IMR-90 (cell line): ENCODE data around the gene PGK2. TPM values are rescaled to one million over a fixed set of nuclear protein-coding genes. Genes with fewer than 3 reads are reported as not detected.

Experiments
- ATAC-seq: fragments of 200-7000 bp; cut with Tn5 transposase; 2 replicates; pipeline ENCODE4 v1.9.1; 2020; ENCODE audit warnings: low read depth, mild to moderate bottlenecking, moderate library complexity
- BruUV-seq: library from RNA; stranded (reverse); fragments of 400-500 nt; replicated peaks from 2 replicates; lab custom pipeline; 2021; lab: Mats Ljungman, UMichigan
- CTCF ChIA-PET: fragments of 300-600 bp; formaldehyde crosslinking; extraction: SDS; loops from one replicate; lab custom pipeline; 2021; ENCODE audit warnings: antibody characterized with exemption; lab: Yijun Ruan, JAX
- POLR2A ChIA-PET: fragments of 300-600 bp; sonication (Branson Sonifier 250); formaldehyde crosslinking; loops from one replicate; lab custom pipeline; 2022; ENCODE audit warnings: antibody characterized with exemption; ENCODE audit not compliant: unreplicated experiment; lab: Charles Lee
- DNase-seq: peaks from one replicate; pipeline ENCODE4 v3.0.0; 2013
- H2AFZ ChIP-seq: replicated peaks from 2 replicates; pipeline ENCODE3; 2013; ENCODE audit warnings: low read length, mild to moderate bottlenecking; ENCODE audit not compliant: poor library complexity
- H2AK5ac ChIP-seq: 2 replicates; pipeline ENCODE4 v1.6.1; 2013; ENCODE audit warnings: low read depth, low read length, inconsistent platforms
- H2AK9ac ChIP-seq: replicated peaks from 2 replicates; pipeline ENCODE3; 2013; ENCODE audit warnings: mild to moderate bottlenecking, low read depth, low read length, moderate library complexity; ENCODE audit not compliant: poor library complexity
- H2BK120ac ChIP-seq: 2 replicates; pipeline ENCODE4 v1.6.1; 2013; ENCODE audit warnings: low read depth, low read length, inconsistent platforms
- H2BK15ac ChIP-seq: 3 replicates; pipeline ENCODE4 v1.6.1; 2013; ENCODE audit warnings: low read depth, low read length, inconsistent platforms
- H2BK20ac ChIP-seq: 2 replicates; pipeline ENCODE4 v1.6.1; 2013; ENCODE audit warnings: low read depth, mild to moderate bottlenecking, inconsistent platforms, low read length, moderate library complexity
- H2BK5ac ChIP-seq: 2 replicates; pipeline ENCODE4 v1.6.1; 2013; ENCODE audit warnings: mild to moderate bottlenecking, low read depth, low read length, inconsistent platforms; ENCODE audit not compliant: poor library complexity, severe bottlenecking
- H3K14ac ChIP-seq: replicated peaks from 2 replicates; pipeline ENCODE4 v1.6.1; 2013; ENCODE audit warnings: low read depth, low read length, inconsistent platforms
- H3K18ac ChIP-seq: 2 replicates; pipeline ENCODE4 v1.6.1; 2013; ENCODE audit warnings: low read depth, low read length, control low read depth
- H3K23ac ChIP-seq: 2 replicates; pipeline ENCODE4 v1.6.1; 2013; ENCODE audit warnings: low read depth, low read length, inconsistent platforms
- H3K27ac ChIP-seq: 2 replicates; pipeline ENCODE4 v1.5.1; 2013; ENCODE audit warnings: mild to moderate bottlenecking, control low read depth, low read length; ENCODE audit not compliant: insufficient read depth
- H3K27me3 ChIP-seq: 2 replicates; pipeline ENCODE4 v1.6.1; 2013; ENCODE audit warnings: low read length; ENCODE audit not compliant: control insufficient read depth, insufficient read depth
- H3K36me3 ChIP-seq: 2 replicates; pipeline ENCODE4 v1.6.1; 2013; ENCODE audit warnings: low read length, mixed read lengths; ENCODE audit not compliant: control insufficient read depth, insufficient read depth
- H3K4ac ChIP-seq: 2 replicates; pipeline ENCODE4 v1.6.1; 2013; ENCODE audit warnings: low read depth, low read length, inconsistent platforms
- H3K4me1 ChIP-seq: 2 replicates; pipeline ENCODE4 v1.6.1; 2013; ENCODE audit warnings: low read length, mixed read lengths; ENCODE audit not compliant: control insufficient read depth, insufficient read depth
- H3K4me2 ChIP-seq: 2 replicates; pipeline ENCODE4 v1.6.1; 2013; ENCODE audit warnings: low read depth, mild to moderate bottlenecking, control low read depth, low read length, moderate library complexity
- H3K4me3 ChIP-seq: 2 replicates; pipeline ENCODE4 v1.5.1; 2013; ENCODE audit warnings: low read depth, mild to moderate bottlenecking, control low read depth, low read length, moderate library complexity; ENCODE audit not compliant: insufficient read depth
- H3K56ac ChIP-seq: 2 replicates; pipeline ENCODE4 v1.6.1; 2013; ENCODE audit warnings: low read length, inconsistent platforms; ENCODE audit not compliant: insufficient read depth; ENCODE audit errors: extremely low read depth
- H3K79me1 ChIP-seq, 2 experiments: 2 replicates each; pipeline ENCODE4 v1.6.1; 2013; ENCODE audit warnings: low read length in 2 of 2, inconsistent platforms in 1 of 2, low read depth in 1 of 2
- H3K9ac ChIP-seq: 2 replicates; pipeline ENCODE4 v1.6.1; 2013; ENCODE audit warnings: low read depth, low read length, control low read depth
- H3K9me1 ChIP-seq: 2 replicates; pipeline ENCODE4 v1.6.1; 2013; ENCODE audit warnings: low read length, inconsistent platforms; ENCODE audit not compliant: insufficient read depth
- H3K9me3 ChIP-seq: 2 replicates; pipeline ENCODE4 v1.6.1; 2013; ENCODE audit warnings: low read length; ENCODE audit not compliant: control insufficient read depth, insufficient read depth
- H4K20me1 ChIP-seq: 2 replicates; pipeline ENCODE4 v1.6.1; 2013; ENCODE audit warnings: low read length, inconsistent platforms; ENCODE audit not compliant: insufficient read depth
- H4K5ac ChIP-seq: 2 replicates; pipeline ENCODE4 v1.6.1; 2013; ENCODE audit warnings: mild to moderate bottlenecking, low read depth, low read length, control low read depth
- H4K8ac ChIP-seq, 2 experiments: 2 replicates each; pipeline ENCODE4 v1.6.1; 2013; ENCODE audit warnings: low read depth in 2 of 2, low read length in 2 of 2, control low read depth in 1 of 2, inconsistent platforms in 1 of 2
- H4K91ac ChIP-seq: 2 replicates; pipeline ENCODE4 v1.6.1; 2013; ENCODE audit warnings: low read depth, low read length, inconsistent platforms; ENCODE audit not compliant: insufficient read depth
- BHLHE40 ChIP-seq: fragments of 150-350 bp; IDR thresholded peaks from 2 replicates; pipeline ENCODE4 v1.6.1; 2016; ENCODE audit warnings: mild to moderate bottlenecking, low read depth, low read length
- CEBPB ChIP-seq: IDR thresholded peaks from 2 replicates; pipeline ENCODE4 v1.6.1; 2012; ENCODE audit warnings: low read depth, low read length, improper control_type of control experiment
- CHD1 ChIP-seq: IDR thresholded peaks from 2 replicates; pipeline ENCODE4 v1.6.1; 2012; ENCODE audit warnings: low read depth, low read length, improper control_type of control experiment
- CTCF ChIP-seq: conservative IDR thresholded peaks from 2 replicates; pipeline ENCODE4 v1.5.1; 2012; ENCODE audit warnings: mild to moderate bottlenecking, low read depth, low read length, improper control_type of control experiment
- ELK1 ChIP-seq: fragments of 150-350 bp; IDR thresholded peaks from 2 replicates; pipeline ENCODE4 v1.6.1; 2016; ENCODE audit warnings: low read depth, mild to moderate bottlenecking, low read length, moderate library complexity, borderline replicate concordance
- FOS ChIP-seq: fragments of 150-350 bp; IDR thresholded peaks from 2 replicates; pipeline ENCODE4 v1.6.1; 2016; ENCODE audit warnings: low read depth, low read length
- MAFK ChIP-seq: IDR thresholded peaks from 2 replicates; pipeline ENCODE4 v1.6.1; 2012; ENCODE audit warnings: low read depth, low read length, improper control_type of control experiment
- MAZ ChIP-seq: IDR thresholded peaks from 2 replicates; pipeline ENCODE4 v1.6.1; 2012; ENCODE audit warnings: low read depth, mild to moderate bottlenecking, low read length, improper control_type of control experiment, moderate library complexity, borderline replicate concordance
- MXI1 ChIP-seq: IDR thresholded peaks from 2 replicates; pipeline ENCODE4 v1.6.1; 2012; ENCODE audit warnings: low read depth, mild to moderate bottlenecking, low read length, moderate library complexity, borderline replicate concordance
- NFE2L2 ChIP-seq: fragments of 150-350 bp; IDR thresholded peaks from 2 replicates; pipeline ENCODE4 v1.6.1; 2016; ENCODE audit warnings: low read depth, mild to moderate bottlenecking, low read length
- POLR2A ChIP-seq: IDR thresholded peaks from 2 replicates; pipeline ENCODE4 v1.6.1; 2012; ENCODE audit warnings: mild to moderate bottlenecking, low read depth, low read length
- RAD21 ChIP-seq: IDR thresholded peaks from 2 replicates; pipeline ENCODE4 v1.6.1; 2012; ENCODE audit warnings: low read length, improper control_type of control experiment
- RCOR1 ChIP-seq: IDR thresholded peaks from 2 replicates; pipeline ENCODE4 v1.6.1; 2012; ENCODE audit warnings: mild to moderate bottlenecking, low read length, improper control_type of control experiment; ENCODE audit not compliant: insufficient replicate concordance
- RFX5 ChIP-seq: IDR thresholded peaks from 2 replicates; pipeline ENCODE4 v1.8.0; 2012; ENCODE audit warnings: low read depth, mild to moderate bottlenecking, low read length, moderate library complexity
- SMC3 ChIP-seq: fragments of 150-350 bp; IDR thresholded peaks from 2 replicates; pipeline ENCODE4 v1.6.1; 2016; ENCODE audit warnings: low read depth, mild to moderate bottlenecking, antibody characterized with exemption, low read length, moderate library complexity
- USF2 ChIP-seq: fragments of 150-350 bp; IDR thresholded peaks from 2 replicates; pipeline ENCODE4 v1.6.1; 2017; ENCODE audit warnings: mild to moderate bottlenecking, antibody characterized with exemption, low read length, low read depth
- WGBS, 2 experiments: methylation state at CpG; one replicate each; pipeline versions ENCODE4 v1.1.5 to v1.1.7; 2013; ENCODE audit warnings: missing lambda C conversion rate in 2 of 2; ENCODE audit not compliant: insufficient read length in 1 of 2; ENCODE audit errors: extremely low coverage in 2 of 2; 5-methylcytosine and 5-hydroxymethylcytosine counted together
- dilution Hi-C: fragments of 300-500 bp; cut with HindIII; formaldehyde crosslinking; loops from one replicate; pipeline ENCODE4 v1.14.3; 2018; ENCODE audit warnings: low sequenced_read_pairs; ENCODE audit not compliant: unreplicated experiment
- in situ Hi-C: fragments of 300-500 bp; cut with MboI; formaldehyde crosslinking; loops from 3 replicates; pipeline ENCODE4 v1.14.3; 2019; ENCODE audit warnings: low sequenced_read_pairs, inconsistent platforms, mixed read lengths
- intact Hi-C: fragments of 100-400 bp; cut with micrococcal nuclease; formaldehyde crosslinking; loops from 2 replicates; pipeline ENCODE4 v1.10.0; 2022
- polyA plus RNA-seq, 3 experiments: library from polyadenylated mRNA; depleted of rRNA; stranded (reverse); fragments of >200 nt; gene quantifications; 2 replicates each; pipeline ENCODE4 v1.2.3, GENCODE V29; 2012; ENCODE audit warnings: low replicate concordance in 1 of 3
- total RNA-seq: library from RNA; depleted of rRNA; stranded (reverse); fragments of >200 nt; gene quantifications from 2 replicates; pipeline ENCODE4 v1.2.3, GENCODE V29; 2012

The PGK2 gene
- total and polyA plus RNA-seq, 2 of the 4 experiments (the other 2 are of a cell fraction), result not detected

- no peak overlapping the region for H3K14ac ChIP-seq
- no peaks in the 10 kb centered on the region for H3K4me1 ChIP-seq
- H3K4me2 ChIP-seq, result no peak overlapping the region
- H3K4ac ChIP-seq, result no peak overlapping the region
- intact Hi-C loops, result no loop called here
- ChIA-PET CTCF (no interaction called here), POLR2A (no interaction called here)
- no peak overlapping the region for H3K18ac ChIP-seq
- H2BK120ac ChIP-seq, result no peak overlapping the region
- no peaks in the 10 kb centered on the region for H3K9me1 ChIP-seq
- no peak overlapping the region for H3K4me3 ChIP-seq
- H3K23ac ChIP-seq, result no peak overlapping the region
- no peak overlapping the region for H3K9ac ChIP-seq
- no peaks in the 10 kb centered on the region for H3K27me3 ChIP-seq
- no peak overlapping the region for H2BK20ac ChIP-seq
- TF ChIP-seq CHD1, result no peak
- TF ChIP-seq MAFK, result no peak
- no peak for TF ChIP-seq RAD21
- TF ChIP-seq CTCF, result no peak
- no peak for TF ChIP-seq RCOR1
- no peak for TF ChIP-seq NFE2L2
- TF ChIP-seq USF2, result no peak
- TF ChIP-seq MXI1, result no peak
- no peak for TF ChIP-seq RFX5
- no peak for TF ChIP-seq POLR2A
- no peak for TF ChIP-seq SMC3
- no peak for TF ChIP-seq MAZ
- no peak for TF ChIP-seq CEBPB
- TF ChIP-seq BHLHE40, result no peak
- no peak for TF ChIP-seq ELK1
- no peak for TF ChIP-seq FOS
- H4K5ac ChIP-seq, result no peak overlapping the region
- H2BK5ac ChIP-seq, result no peak overlapping the region
- H2BK15ac ChIP-seq, result no peak overlapping the region
- H2AFZ ChIP-seq, result no peak overlapping the region
- in situ Hi-C loops, result no loop called here
- no peaks in the 10 kb centered on the region for H3K79me1 ChIP-seq
- H3K9me3 ChIP-seq, result peaks cover 1% of the 10 kb centered on the region; the same call in 1 of the 2 replicates
- H4K8ac ChIP-seq, result no peak overlapping the region
- H4K20me1 ChIP-seq, result no peaks in the 10 kb centered on the region
- no peak overlapping the region for H4K91ac ChIP-seq
- H3K27ac ChIP-seq, result no peak overlapping the region
- no peak overlapping the region for H3K56ac ChIP-seq
- no peak overlapping the region for H2AK5ac ChIP-seq
- no CpG with 5 or more reads among the region's 2 CpGs for WGBS, 2 experiments
- ATAC-seq (no peak), DNase-seq (no peak)
- H3K36me3 ChIP-seq, result no peaks in the 10 kb centered on the region
- no TSS peak for BruUV-seq
- H2AK9ac ChIP-seq, result no peak overlapping the region
- dilution Hi-C loops, result no loop called here
These were observed 22.4 kb downstream of the PGK2 start for GRCh38 chr6:49764571-49765236.
